Amniotic stem cell (primary cell): ENCODE data around the gene IFNA6.
"Not testable (repeated sequence)": the region's sequence is repeated elsewhere in the genome, so short reads cannot be mapped to it uniquely, and the experiment has no call there.

ENCODE experiments used
- DNase-seq: peaks from one replicate; lab custom pipeline; 2025; lab: John Stamatoyannopoulos, UW

The IFNA6 gene

GRCh38 chr9:21350787-21351186, at the start of gene IFNA6:
Gene IFNA6, minus strand, starts transcription at chr9:21350887. Its CDS starts 0 bp downstream, at chr9:21350887.
- no peak for DNase-seq

- DNase-seq: no peak
These were observed 49.3 kb upstream of the IFNA6 start for GRCh38 chr9:21399956-21400355.

GRCh38 chr9:21398955-21399489, 48.3 kb upstream of the IFNA6 start:
- DNase-seq: no peak

- peak; percentile 2 for DNase-seq
These were observed 45.4 kb upstream of the IFNA6 start for GRCh38 chr9:21395778-21396717.

- DNase-seq: no peak
These were observed 41.6 kb upstream of the IFNA6 start for GRCh38 chr9:21392270-21392669.

GRCh38 chr9:21385131-21385670, 34.5 kb upstream of the IFNA6 start, which contains the start of gene IFNA2:
Gene IFNA2, minus strand, starts transcription at chr9:21385398. Its CDS starts 69 bp downstream, at chr9:21385329.
- DNase-seq: no peak

GRCh38 chr9:21383627-21384026, 32.9 kb upstream of the IFNA6 start:
- DNase-seq: no peak

GRCh38 chr9:21381448-21382339, 31.0 kb upstream of the IFNA6 start:
- no peak for DNase-seq

- not testable (repeated sequence) for DNase-seq
These were observed 20.8 kb upstream of the IFNA6 start for GRCh38 chr9:21371467-21371866.

- no peak for DNase-seq
These were observed 17.3 kb upstream of the IFNA6 start, which contains the start of gene IFNA13 for GRCh38 chr9:21367957-21368356. Gene IFNA13, minus strand, starts transcription at chr9:21368057. Its CDS starts 47 bp downstream, at chr9:21368010.

- not testable (repeated sequence) for DNase-seq
These were observed 16.5 kb upstream of the IFNA6 start for GRCh38 chr9:21367169-21367568.

GRCh38 chr9:21362287-21362686, 11.6 kb upstream of the IFNA6 start:
- DNase-seq: no peak

- no peak for DNase-seq
These were observed 7.1 kb upstream of the IFNA6 start for GRCh38 chr9:21357479-21358460.

- no peak for DNase-seq
These were observed 2.2 kb downstream of the IFNA6 start for GRCh38 chr9:21348430-21348970.

- DNase-seq: no peak
These were observed 10.0 kb downstream of the IFNA6 start for GRCh38 chr9:21340735-21341134.

GRCh38 chr9:21336457-21336856, 14.2 kb downstream of the IFNA6 start:
- DNase-seq: no peak

GRCh38 chr9:21334701-21335632, 15.7 kb downstream of the IFNA6 start, which contains the start of gene KLHL9:
Gene KLHL9, minus strand, starts transcription at chr9:21335404. Its CDS starts 545 bp downstream, at chr9:21334859.
- DNase-seq: peak; percentile 85

GRCh38 chr9:21333226-21333625, 17.5 kb downstream of the IFNA6 start:
- no peak for DNase-seq
